Astrocyte (in vitro differentiated cells and primary cell): Measurements from ENCODE around the gene LANCL2. TPM values are rescaled to one million over a fixed set of nuclear protein-coding genes. Genes with fewer than 3 reads are reported as not detected.

Source experiments
- DNase-seq: peaks from one replicate; pipeline ENCODE4 v3.0.0-alpha.2; 2010; ENCODE audit warnings: low read depth
- FAIRE-seq: peaks from 2 replicates; lab custom pipeline; 2011; peaks lifted over from hg19 to GRCh38; lab: Jason Lieb, UNC
- H2AFZ ChIP-seq: 2 replicates; pipeline ENCODE4 v1.6.0; 2012; ENCODE audit warnings: low read depth, low read length, inconsistent platforms
- H3K27ac ChIP-seq: 2 replicates; pipeline ENCODE4 v1.5.1; 2011; ENCODE audit warnings: low read depth, low read length, inconsistent platforms
- H3K27me3 ChIP-seq: 2 replicates; pipeline ENCODE4 v1.6.0; 2011; ENCODE audit warnings: low read length, inconsistent platforms; ENCODE audit not compliant: insufficient read depth
- H3K36me3 ChIP-seq: 2 replicates; pipeline ENCODE4 v1.5.1; 2011; ENCODE audit warnings: low read length, inconsistent platforms; ENCODE audit not compliant: insufficient read depth
- H3K4me1 ChIP-seq: 2 replicates; pipeline ENCODE4 v1.5.1; 2011; ENCODE audit warnings: low read length, inconsistent platforms; ENCODE audit not compliant: insufficient read depth
- H3K4me2 ChIP-seq: 2 replicates; pipeline ENCODE4 v1.6.0; 2012; ENCODE audit warnings: low read length, inconsistent platforms
- H3K4me3 ChIP-seq: 2 replicates; pipeline ENCODE4 v1.5.1; 2011; ENCODE audit warnings: low read depth, mild to moderate bottlenecking, low read length, inconsistent platforms; ENCODE audit not compliant: insufficient read depth
- H3K79me2 ChIP-seq: 2 replicates; pipeline ENCODE4 v1.6.0; 2012; ENCODE audit warnings: mild to moderate bottlenecking, low read length, inconsistent platforms; ENCODE audit not compliant: insufficient read depth
- H3K9ac ChIP-seq: 2 replicates; pipeline ENCODE4 v1.6.0; 2012; ENCODE audit warnings: mild to moderate bottlenecking, low read length, inconsistent platforms
- H3K9me3 ChIP-seq: 2 replicates; pipeline ENCODE4 v1.5.1; 2012; ENCODE audit warnings: low read depth, mild to moderate bottlenecking, low read length, inconsistent platforms; ENCODE audit not compliant: insufficient read depth
- H4K20me1 ChIP-seq: 2 replicates; pipeline ENCODE4 v1.6.0; 2012; ENCODE audit warnings: low read length, inconsistent platforms; ENCODE audit not compliant: insufficient read depth
- H3K27ac Mint-ChIP-seq: one replicate; pipeline ENCODE4 v1.8.0; 2021; ENCODE audit warnings: mild to moderate bottlenecking, mixed read lengths; ENCODE audit not compliant: unreplicated experiment
- H3K27me3 Mint-ChIP-seq: one replicate; pipeline ENCODE4 v1.8.0; 2021; ENCODE audit warnings: low read depth, mixed read lengths; ENCODE audit not compliant: unreplicated experiment
- H3K36me3 Mint-ChIP-seq: one replicate; pipeline ENCODE4 v1.8.0; 2021; ENCODE audit warnings: low read depth, mixed read lengths; ENCODE audit not compliant: unreplicated experiment
- H3K4me1 Mint-ChIP-seq: one replicate; pipeline ENCODE4 v1.8.0; 2021; ENCODE audit warnings: low read depth, mixed read lengths; ENCODE audit not compliant: unreplicated experiment
- H3K4me3 Mint-ChIP-seq: one replicate; pipeline ENCODE4 v1.8.0; 2021; ENCODE audit warnings: mild to moderate bottlenecking, moderate library complexity, mixed read lengths; ENCODE audit not compliant: unreplicated experiment
- H3K9me3 Mint-ChIP-seq: one replicate; pipeline ENCODE4 v1.8.0; 2021; ENCODE audit warnings: mild to moderate bottlenecking, mixed read lengths; ENCODE audit not compliant: unreplicated experiment
- CTCF ChIP-seq: IDR thresholded peaks from 2 replicates; pipeline ENCODE4 v1.5.1; 2011; ENCODE audit warnings: low read depth, mild to moderate bottlenecking, inconsistent platforms, low read length, moderate library complexity; ENCODE audit not compliant: insufficient read depth
- EZH2 ChIP-seq: IDR thresholded peaks from 2 replicates; pipeline ENCODE4 v1.6.1; 2012; ENCODE audit warnings: mild to moderate bottlenecking, low read length, inconsistent platforms; ENCODE audit not compliant: insufficient read depth
- total RNA-seq: library from RNA; stranded (reverse); gene quantifications from 2 replicates; pipeline ENCODE4 v1.2.1, GENCODE V29; 2021

Gene LANCL2
- total RNA-seq, 1 donor from 2014 or later: 35.9 TPM

- Histone ChIP-seq H3K9me3 (no peaks in the 10 kb centered on the region), H3K27me3 (no peaks in the 10 kb centered on the region), H2AFZ (no peak overlapping the region), H3K27ac (no peak overlapping the region), H3K4me1 (no peaks in the 10 kb centered on the region), H3K9ac (no peak overlapping the region), H3K4me3 (no peak overlapping the region), H4K20me1 (no peaks in the 10 kb centered on the region), H3K36me3 (no peaks in the 10 kb centered on the region), H3K79me2 (no peaks in the 10 kb centered on the region), H3K4me2 (no peak overlapping the region)
- H3K4me1 Mint-ChIP-seq: no peaks in the 10 kb centered on the region
- H3K36me3 Mint-ChIP-seq: peaks cover 8% of the 10 kb centered on the region
- no peak for TF ChIP-seq EZH2
- no peak for TF ChIP-seq CTCF
- H3K4me3 Mint-ChIP-seq: no peak overlapping the region
- no peak overlapping the region for H3K27ac Mint-ChIP-seq
- no peaks in the 10 kb centered on the region for H3K9me3 Mint-ChIP-seq
- FAIRE-seq (no peak), DNase-seq (no peak)
- no peaks in the 10 kb centered on the region for H3K27me3 Mint-ChIP-seq
These were observed 45.6 kb downstream of the LANCL2 start for GRCh38 chr7:55410667-55411239.

GRCh38 chr7:55411844-55412243 is 46.7 kb downstream of the LANCL2 start:
- no peak overlapping the region for H3K27ac ChIP-seq
- H3K79me2 ChIP-seq: no peaks in the 10 kb centered on the region
- no peaks in the 10 kb centered on the region for H3K4me1 ChIP-seq
- no peak overlapping the region for H3K4me2 ChIP-seq
- FAIRE-seq (no peak), DNase-seq (no peak)
- H4K20me1 ChIP-seq: no peaks in the 10 kb centered on the region
- Mint-ChIP-seq H3K27ac (no peak overlapping the region), H3K9me3 (no peaks in the 10 kb centered on the region), H3K27me3 (no peaks in the 10 kb centered on the region), H3K4me1 (no peaks in the 10 kb centered on the region), H3K36me3 (peaks cover 6% of the 10 kb centered on the region), H3K4me3 (no peak overlapping the region)
- no peaks in the 10 kb centered on the region for H3K27me3 ChIP-seq
- H3K4me3 ChIP-seq: no peak overlapping the region
- H3K9me3 ChIP-seq: no peaks in the 10 kb centered on the region
- no peaks in the 10 kb centered on the region for H3K36me3 ChIP-seq
- no peak overlapping the region for H2AFZ ChIP-seq
- no peak for TF ChIP-seq CTCF
- no peak for TF ChIP-seq EZH2
- no peak overlapping the region for H3K9ac ChIP-seq

GRCh38 chr7:55413442-55413841 is 48.3 kb downstream of the LANCL2 start:
- Mint-ChIP-seq H3K27me3 (no peaks in the 10 kb centered on the region), H3K27ac (no peak overlapping the region), H3K4me3 (no peak overlapping the region), H3K36me3 (peaks cover 4% of the 10 kb centered on the region), H3K9me3 (no peaks in the 10 kb centered on the region), H3K4me1 (no peaks in the 10 kb centered on the region)
- H3K36me3 ChIP-seq: no peaks in the 10 kb centered on the region
- no peaks in the 10 kb centered on the region for H3K4me1 ChIP-seq
- DNase-seq (no peak), FAIRE-seq (no peak)
- H3K9me3 ChIP-seq: no peaks in the 10 kb centered on the region
- H3K4me3 ChIP-seq: no peak overlapping the region
- TF ChIP-seq EZH2: no peak
- TF ChIP-seq CTCF: no peak
- H3K9ac ChIP-seq: no peak overlapping the region
- H4K20me1 ChIP-seq: no peaks in the 10 kb centered on the region
- no peak overlapping the region for H3K4me2 ChIP-seq
- H2AFZ ChIP-seq: no peak overlapping the region
- no peak overlapping the region for H3K27ac ChIP-seq
- H3K27me3 ChIP-seq: no peaks in the 10 kb centered on the region
- no peaks in the 10 kb centered on the region for H3K79me2 ChIP-seq
